Activated CD4-positive, alpha-beta T cell treated with anti-CD3 and anti-CD28 coated beads, Interleukin-2, amount 10 ng/mL, durations not matched to agents 7 days and 5 days (primary cell): ENCODE measurements around the gene DEDD2. TPM values are rescaled to one million over a fixed set of nuclear protein-coding genes. Genes with fewer than 3 reads are reported as not detected.
"Not testable (repeated sequence)": the region's sequence is repeated elsewhere in the genome, so short reads cannot be mapped to it uniquely, and the experiment has no call there.

Experiments used
- CTCF ChIA-PET: fragments of 350-600 bp; sonication (Branson Sonifier 250); formaldehyde crosslinking; loops from one replicate; lab custom pipeline; 2021; ENCODE audit warnings: antibody characterized with exemption; lab: Charles Lee
- POLR2A ChIA-PET: fragments of 350-600 bp; sonication (Branson Sonifier 250); formaldehyde crosslinking; loops from one replicate; lab custom pipeline; 2021; ENCODE audit warnings: antibody characterized with exemption; lab: Charles Lee
- DNase-seq: peaks from one replicate; pipeline ENCODE4 v3.0.0-alpha.2; 2020
- H3K27ac Mint-ChIP-seq: one replicate; pipeline ENCODE4 v1.8.0; 2021; ENCODE audit warnings: mild to moderate bottlenecking, moderate library complexity, mixed read lengths
- H3K27me3 Mint-ChIP-seq: one replicate; pipeline ENCODE4 v1.8.0; 2021; ENCODE audit warnings: mixed read lengths
- H3K36me3 Mint-ChIP-seq: one replicate; pipeline ENCODE4 v1.8.0; 2021; ENCODE audit warnings: low read depth, mixed read lengths
- H3K4me1 Mint-ChIP-seq: one replicate; pipeline ENCODE4 v1.8.0; 2021; ENCODE audit warnings: mixed read lengths
- H3K4me3 Mint-ChIP-seq: one replicate; pipeline ENCODE4 v1.8.0; 2021; ENCODE audit warnings: mild to moderate bottlenecking, moderate library complexity, mixed read lengths
- H3K9me3 Mint-ChIP-seq: one replicate; pipeline ENCODE4 v1.8.0; 2021; ENCODE audit warnings: mixed read lengths
- total RNA-seq, 2 experiments: library from RNA; stranded (reverse); gene quantifications; one replicate each; pipeline ENCODE4 v1.2.3, GENCODE V29; 2021

DEDD2 gene, protein sequence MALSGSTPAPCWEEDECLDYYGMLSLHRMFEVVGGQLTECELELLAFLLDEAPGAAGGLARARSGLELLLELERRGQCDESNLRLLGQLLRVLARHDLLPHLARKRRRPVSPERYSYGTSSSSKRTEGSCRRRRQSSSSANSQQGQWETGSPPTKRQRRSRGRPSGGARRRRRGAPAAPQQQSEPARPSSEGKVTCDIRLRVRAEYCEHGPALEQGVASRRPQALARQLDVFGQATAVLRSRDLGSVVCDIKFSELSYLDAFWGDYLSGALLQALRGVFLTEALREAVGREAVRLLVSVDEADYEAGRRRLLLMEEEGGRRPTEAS
- 10 to 100 TPM; 37.2 to 42.4 TPM for total RNA-seq

DNA sequence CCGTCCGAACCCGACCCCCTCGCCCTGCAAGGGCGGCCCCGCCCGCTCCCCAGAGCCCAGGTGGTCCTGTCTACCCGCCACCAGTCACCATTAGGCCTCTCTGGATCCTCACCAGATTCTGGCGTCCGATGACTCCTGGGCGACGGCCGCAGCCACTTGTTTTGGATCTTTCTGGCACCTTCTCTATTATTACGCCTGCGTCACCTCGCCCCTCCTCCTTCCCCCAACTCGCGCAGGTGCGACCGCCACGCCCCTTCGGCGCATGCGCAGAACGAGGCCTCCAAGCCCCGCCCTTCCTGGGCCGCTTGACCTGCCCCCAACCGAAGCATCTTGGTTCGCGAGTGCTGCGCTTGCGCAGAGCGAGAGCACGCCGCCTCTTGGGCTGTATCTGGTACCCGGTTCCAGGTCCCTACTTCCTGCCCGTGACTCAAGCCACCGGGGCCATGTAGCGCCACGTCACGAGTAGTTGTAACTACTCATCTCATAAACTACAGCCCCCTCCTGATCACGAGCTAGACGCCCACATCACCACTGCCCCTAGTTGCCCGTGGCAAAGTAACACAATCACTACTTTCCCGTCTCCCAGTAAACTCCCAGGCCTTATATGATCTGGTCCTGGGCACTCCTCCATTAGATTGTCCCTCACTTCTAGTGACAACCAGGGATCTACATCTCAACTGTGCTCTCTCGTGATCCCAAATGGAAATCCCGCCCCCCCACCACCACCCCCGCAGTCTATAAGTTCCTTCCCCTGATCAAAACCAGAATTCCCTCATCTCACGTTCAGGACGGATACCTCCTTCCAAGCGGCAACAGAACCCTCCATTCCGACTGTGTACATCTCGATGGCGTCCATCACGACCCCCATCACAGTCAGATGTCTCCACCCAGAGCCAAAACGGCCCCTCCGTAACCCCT, at the start of gene DEDD2:
DEDD2 (minus strand) TSS at position 158 of the 918 bp plus-strand sequence. CDS start 670 bp downstream, outside the sequence.
- H3K36me3 Mint-ChIP-seq = peaks cover 42% of the 10 kb centered on the region
- no peaks in the 10 kb centered on the region for H3K27me3 Mint-ChIP-seq
- H3K27ac Mint-ChIP-seq = peak within 1 kb of the TSS; percentile 95
- ChIA-PET POLR2A (no interaction called here), CTCF (interaction anchor here (1.0 to 2.9 kb wide), 3 partner anchors 15 to 25 kb away, joined by 3 to 20 read pairs (median 7); no protein-coding TSS in a partner anchor)
- peak; percentile 99 for DNase-seq
- no peaks in the 10 kb centered on the region for H3K9me3 Mint-ChIP-seq
- H3K4me3 Mint-ChIP-seq = peak within 1 kb of the TSS; percentile 94
- peaks cover 79% of the 10 kb centered on the region for H3K4me1 Mint-ChIP-seq

- CTCF ChIA-PET = interaction anchor here (0.8 to 1.9 kb wide), 4 partner anchors 9 to 158 kb away, joined by 3 to 9 read pairs (median 3); no protein-coding TSS in a partner anchor
- H3K9me3 Mint-ChIP-seq, H3K27me3 Mint-ChIP-seq, POLR2A ChIA-PET, DNase-seq, H3K27ac Mint-ChIP-seq, H3K4me3 Mint-ChIP-seq, H3K36me3 Mint-ChIP-seq: not testable (repeated sequence)
- H3K4me1 Mint-ChIP-seq = peaks cover 30% of the 10 kb centered on the region
Measured at GRCh38 chr19:42266928-42267603, 49.6 kb upstream of the DEDD2 start.

DNA sequence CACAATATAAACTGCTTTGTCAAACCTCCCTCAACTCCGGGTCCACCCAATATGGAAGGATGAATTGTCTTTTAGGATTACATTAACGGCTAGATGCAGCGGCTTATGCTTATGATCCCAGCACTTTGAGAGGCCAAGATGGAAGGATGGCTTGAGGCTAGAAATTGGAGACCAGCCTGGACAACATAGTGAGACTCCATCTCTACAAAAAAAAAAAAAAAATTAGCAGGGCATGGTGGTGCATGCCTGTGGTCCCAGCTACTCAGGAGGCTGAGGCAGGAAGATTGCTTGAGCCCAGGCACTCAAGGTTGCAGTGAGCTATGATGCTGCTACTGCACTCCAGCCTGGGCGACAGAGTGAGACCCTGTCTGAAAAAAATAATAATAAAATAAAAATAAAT, 48.6 kb upstream of the DEDD2 start:
- DNase-seq, H3K36me3 Mint-ChIP-seq, H3K9me3 Mint-ChIP-seq, H3K27ac Mint-ChIP-seq, H3K27me3 Mint-ChIP-seq, POLR2A ChIA-PET, H3K4me3 Mint-ChIP-seq: not testable (repeated sequence)
- CTCF ChIA-PET = interaction anchor here (0.7 to 1.9 kb wide), 3 partner anchors 9 to 125 kb away, joined by 3 to 9 read pairs (median 4); no protein-coding TSS in a partner anchor
- H3K4me1 Mint-ChIP-seq = peaks cover 24% of the 10 kb centered on the region

- Mint-ChIP-seq H3K27me3 (peaks cover 4% of the 10 kb centered on the region), H3K4me1 (peaks cover 1% of the 10 kb centered on the region), H3K9me3 (no peaks in the 10 kb centered on the region), H3K27ac (no peak overlapping the region), H3K36me3 (no peaks in the 10 kb centered on the region), H3K4me3 (no peak overlapping the region)
- ChIA-PET POLR2A (no interaction called here), CTCF (interaction anchor here (1.5 to 1.7 kb wide), 2 partner anchors 13 to 16 kb away, joined by 4 read pairs; no protein-coding TSS in a partner anchor)
- no peak for DNase-seq
Measured at GRCh38 chr19:42261763-42262162, 44.3 kb upstream of the DEDD2 start.

- H3K36me3 Mint-ChIP-seq, POLR2A ChIA-PET, H3K4me3 Mint-ChIP-seq, DNase-seq, H3K9me3 Mint-ChIP-seq, H3K27ac Mint-ChIP-seq: not testable (repeated sequence)
- H3K27me3 Mint-ChIP-seq = peaks cover 13% of the 10 kb centered on the region
- peaks cover 12% of the 10 kb centered on the region for H3K4me1 Mint-ChIP-seq
- CTCF ChIA-PET = interaction anchor here (0.9 kb wide), 2 partner anchors 9 to 143 kb away, joined by 3 read pairs; no protein-coding TSS in a partner anchor
Measured at GRCh38 chr19:42257842-42258241, 40.4 kb upstream of the DEDD2 start.

- DNase-seq = no peak
- CTCF ChIA-PET = interaction anchor here (1.5 to 1.8 kb wide), 2 partner anchors 11 to 24 kb away, joined by 3 to 5 read pairs; no protein-coding TSS in a partner anchor
- Mint-ChIP-seq H3K4me1 (peaks cover 27% of the 10 kb centered on the region), H3K27me3 (peaks cover 12% of the 10 kb centered on the region), H3K4me3 (peak overlapping the region; percentile 76), H3K9me3 (no peaks in the 10 kb centered on the region), H3K36me3 (no peaks in the 10 kb centered on the region), H3K27ac (peak overlapping the region; percentile 78)
- POLR2A ChIA-PET = no interaction called here
Measured at GRCh38 chr19:42255766-42256745, 38.6 kb upstream of the DEDD2 start.

DNA sequence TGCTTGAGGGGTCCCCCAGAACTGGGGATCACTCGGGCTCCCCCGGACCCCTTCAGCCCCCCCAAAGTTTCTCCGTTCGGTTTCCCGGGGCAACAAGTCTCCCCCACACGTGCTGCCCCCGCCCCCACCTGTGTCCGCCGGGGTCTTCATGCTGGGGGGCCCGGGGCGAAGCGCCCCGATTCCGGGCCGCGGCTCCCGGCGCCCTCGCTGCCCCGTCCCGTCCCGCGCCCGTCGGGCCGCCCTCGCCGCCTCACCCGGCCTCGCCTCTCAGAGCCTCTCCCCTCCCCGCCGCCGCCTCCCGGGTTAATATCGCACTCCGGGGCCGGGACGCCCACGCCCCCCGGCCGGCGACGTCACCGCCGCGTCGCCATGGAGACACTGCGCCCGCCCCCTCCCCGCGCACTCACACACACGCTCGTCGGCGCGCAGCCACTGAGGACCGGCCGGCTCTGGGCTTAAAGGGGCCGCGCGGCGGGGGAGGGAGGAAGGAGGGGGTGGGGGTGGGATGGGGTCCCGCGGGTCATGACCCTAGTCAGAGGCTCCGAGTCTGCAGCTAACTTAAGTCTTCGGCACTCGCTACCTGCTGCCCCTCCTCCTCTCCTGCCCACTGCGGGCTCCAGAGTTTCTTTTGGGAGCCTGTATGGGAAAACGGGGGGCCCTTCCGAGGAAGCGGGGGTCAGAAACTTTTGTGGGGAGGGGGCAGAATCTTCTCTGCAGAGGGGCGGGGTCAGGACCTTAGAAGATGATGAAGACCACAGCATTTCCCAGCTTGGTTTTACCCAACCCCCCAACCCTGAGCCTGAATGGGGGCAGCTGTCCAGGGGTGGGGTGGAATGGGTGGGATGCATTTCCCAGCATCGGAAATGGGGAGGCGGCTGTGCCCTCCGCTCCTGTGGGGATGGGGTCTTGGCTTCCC, 37.6 kb upstream of the DEDD2 start, which contains the start of gene ERF:
ERF (minus strand) TSS at position 279 of the 916 bp plus-strand sequence; CDS start at position 150, 129 bp downstream.
- peaks cover 36% of the 10 kb centered on the region for H3K4me1 Mint-ChIP-seq
- H3K27me3 Mint-ChIP-seq = peaks cover 12% of the 10 kb centered on the region
- POLR2A ChIA-PET = interaction anchor here (0.6 kb wide), 1 partner anchor 9 kb away, joined by 3 read pairs; no protein-coding TSS in a partner anchor
- DNase-seq = peak; percentile 91
- CTCF ChIA-PET = interaction anchor here (1.5 to 1.8 kb wide), 2 partner anchors 10 to 25 kb away, joined by 3 to 5 read pairs; no protein-coding TSS in a partner anchor
- H3K36me3 Mint-ChIP-seq = no peaks in the 10 kb centered on the region
- H3K4me3 Mint-ChIP-seq = peak within 1 kb of the TSS; percentile 76
- peak within 1 kb of the TSS; percentile 87 for H3K27ac Mint-ChIP-seq
- H3K9me3 Mint-ChIP-seq = no peaks in the 10 kb centered on the region

- H3K27me3 Mint-ChIP-seq = peaks cover 12% of the 10 kb centered on the region
- peak; percentile 82 for DNase-seq
- H3K4me1 Mint-ChIP-seq = peaks cover 40% of the 10 kb centered on the region
- H3K9me3 Mint-ChIP-seq = no peaks in the 10 kb centered on the region
- peak overlapping the region; percentile 76 for H3K4me3 Mint-ChIP-seq
- ChIA-PET CTCF (no interaction called here), POLR2A (no interaction called here)
- H3K27ac Mint-ChIP-seq = peak overlapping the region; percentile 87
- H3K36me3 Mint-ChIP-seq = no peaks in the 10 kb centered on the region
Measured at GRCh38 chr19:42254089-42254849, 36.8 kb upstream of the DEDD2 start.

DNA sequence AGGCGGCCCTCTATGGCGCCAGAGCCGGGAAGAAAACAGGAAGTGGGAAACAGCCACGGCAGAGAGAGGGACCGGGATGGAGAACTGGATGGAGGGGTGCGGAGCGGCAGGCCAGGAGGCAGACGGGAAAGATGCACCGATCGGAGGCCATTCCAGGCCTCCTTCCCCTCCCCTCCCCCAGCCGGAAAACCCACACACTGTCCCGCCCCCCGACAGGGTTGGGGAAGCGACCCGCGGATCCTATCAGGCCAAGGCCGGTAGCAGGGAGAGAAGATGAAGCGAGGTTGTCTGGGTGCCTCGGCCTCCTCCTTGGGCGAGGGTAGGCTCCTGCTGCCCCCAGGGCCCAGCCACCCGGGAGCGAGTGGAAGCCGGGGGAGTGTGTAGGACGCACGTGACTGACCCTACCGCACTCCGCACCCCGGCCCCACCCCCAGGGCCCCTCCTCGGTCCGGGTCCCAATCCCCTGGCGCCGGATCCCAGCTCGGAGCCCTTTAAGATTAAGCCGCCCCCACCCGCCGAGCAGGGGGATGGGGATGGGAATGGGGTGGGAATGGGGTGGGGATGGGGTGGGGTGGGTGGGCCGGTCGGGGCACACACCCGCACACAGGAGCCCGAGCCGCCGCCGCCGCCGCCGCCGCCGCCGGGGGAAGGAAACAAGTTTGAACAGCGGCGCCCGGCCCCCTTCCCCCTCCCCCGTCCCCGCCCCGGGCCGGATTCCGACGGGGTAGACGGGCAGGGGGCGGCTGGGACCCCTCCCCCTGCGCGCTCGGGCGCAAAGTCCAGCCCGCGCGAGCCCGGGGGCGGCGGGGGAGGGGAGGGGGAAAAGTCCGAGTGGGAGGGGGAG, 36.0 kb upstream of the DEDD2 start:
- POLR2A ChIA-PET = no interaction called here
- CTCF ChIA-PET = no interaction called here

More for the DNA sequence above, 36.0 kb upstream of the DEDD2 start:
- H3K4me3 Mint-ChIP-seq = peak overlapping the region; percentile 96
- peak; percentile 73 for DNase-seq
- peaks cover 42% of the 10 kb centered on the region for H3K4me1 Mint-ChIP-seq
- peaks cover 12% of the 10 kb centered on the region for H3K27me3 Mint-ChIP-seq
- no peaks in the 10 kb centered on the region for H3K36me3 Mint-ChIP-seq
- no peaks in the 10 kb centered on the region for H3K9me3 Mint-ChIP-seq
- peak overlapping the region; percentile 94 for H3K27ac Mint-ChIP-seq
